GM12873 (cell line): ENCODE results near the gene KRTAP10-3.

Source experiments
- CTCF ChIP-seq: IDR thresholded peaks from 2 replicates; pipeline ENCODE4 v1.5.1; 2012; ENCODE audit warnings: low read depth, mild to moderate bottlenecking, moderate library complexity, low read length, control low read depth; ENCODE audit not compliant: insufficient read depth; ENCODE audit errors: missing control alignments

KRTAP10-3 gene

GRCh38 chr21:44571844-44572782 is 13.5 kb upstream of the KRTAP10-3 start:
- TF ChIP-seq CTCF, result no peak

GRCh38 chr21:44571296-44571695 is 12.7 kb upstream of the KRTAP10-3 start:
- TF ChIP-seq CTCF, result no peak

- TF ChIP-seq CTCF, result no peak
Observed at GRCh38 chr21:44569861-44570517, 11.4 kb upstream of the KRTAP10-3 start.

- TF ChIP-seq CTCF, result no peak
Observed at GRCh38 chr21:44568667-44569556, 10.3 kb upstream of the KRTAP10-3 start.

- no peak for TF ChIP-seq CTCF
Observed at GRCh38 chr21:44568261-44568660, 9.7 kb upstream of the KRTAP10-3 start.

GRCh38 chr21:44567481-44568171 is 9.0 kb upstream of the KRTAP10-3 start:
- TF ChIP-seq CTCF, result no peak
